ENCODE data around the gene REXO5.

- no peak for TF ChIP-seq CTCF (IDR thresholded peaks at IDR 0.05)
- TF ChIP-seq POLR2A (IDR thresholded peaks at IDR 0.05), result no peak
These were observed 14.3 kb upstream of the REXO5 start for GRCh38 chr16:20791923-20792612.
